Measurements from ENCODE around the gene CREG1.

The CREG1 gene

GRCh38 chr1:167592475-167592874, 38.9 kb upstream of the CREG1 start:
- no peak overlapping the region for H3K4me3 ChIP-seq (ENCODE audit: control insufficient read depth, low read depth, low read length)
- DNase-seq (ENCODE audit: low read depth), result no peak
- TF ChIP-seq, protein P1, sequence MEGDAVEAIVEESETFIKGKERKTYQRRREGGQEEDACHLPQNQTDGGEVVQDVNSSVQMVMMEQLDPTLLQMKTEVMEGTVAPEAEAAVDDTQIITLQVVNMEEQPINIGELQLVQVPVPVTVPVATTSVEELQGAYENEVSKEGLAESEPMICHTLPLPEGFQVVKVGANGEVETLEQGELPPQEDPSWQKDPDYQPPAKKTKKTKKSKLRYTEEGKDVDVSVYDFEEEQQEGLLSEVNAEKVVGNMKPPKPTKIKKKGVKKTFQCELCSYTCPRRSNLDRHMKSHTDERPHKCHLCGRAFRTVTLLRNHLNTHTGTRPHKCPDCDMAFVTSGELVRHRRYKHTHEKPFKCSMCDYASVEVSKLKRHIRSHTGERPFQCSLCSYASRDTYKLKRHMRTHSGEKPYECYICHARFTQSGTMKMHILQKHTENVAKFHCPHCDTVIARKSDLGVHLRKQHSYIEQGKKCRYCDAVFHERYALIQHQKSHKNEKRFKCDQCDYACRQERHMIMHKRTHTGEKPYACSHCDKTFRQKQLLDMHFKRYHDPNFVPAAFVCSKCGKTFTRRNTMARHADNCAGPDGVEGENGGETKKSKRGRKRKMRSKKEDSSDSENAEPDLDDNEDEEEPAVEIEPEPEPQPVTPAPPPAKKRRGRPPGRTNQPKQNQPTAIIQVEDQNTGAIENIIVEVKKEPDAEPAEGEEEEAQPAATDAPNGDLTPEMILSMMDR (IDR thresholded peaks at IDR 0.05; ENCODE audit: control insufficient read depth, insufficient read depth, low read depth, low read length, missing control alignments), result no peak

GRCh38 chr1:167588361-167588760, 34.8 kb upstream of the CREG1 start:
- H3K4me3 ChIP-seq (ENCODE audit: control insufficient read depth, low read depth, low read length), result no peak overlapping the region
- TF ChIP-seq, protein P1 (IDR thresholded peaks at IDR 0.05; ENCODE audit: control insufficient read depth, insufficient read depth, low read depth, low read length, missing control alignments), result no peak

DNA sequence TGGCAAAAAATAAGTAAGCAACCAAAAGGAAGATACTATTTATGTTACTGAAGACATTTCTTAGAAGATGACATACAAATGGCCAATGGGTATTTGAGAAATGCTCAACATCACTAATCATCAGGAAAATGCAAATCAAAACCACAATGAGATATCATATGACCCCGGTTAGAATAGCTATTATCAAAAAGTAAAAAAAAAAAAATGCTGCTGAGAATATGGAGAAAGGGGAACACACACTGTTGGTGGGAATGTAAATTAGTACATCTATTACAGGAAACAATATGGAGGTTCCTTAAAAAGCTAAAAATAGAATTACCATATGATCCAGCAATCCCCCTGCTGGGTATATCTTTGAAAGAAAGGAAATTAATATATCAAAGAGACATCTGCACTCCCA, 34.3 kb upstream of the CREG1 start:
- TF ChIP-seq, protein P1 (IDR thresholded peaks at IDR 0.05; ENCODE audit: control insufficient read depth, insufficient read depth, low read depth, low read length, missing control alignments), result no peak
- no peak for DNase-seq (ENCODE audit: low read depth)
- no peak overlapping the region for H3K4me3 ChIP-seq (ENCODE audit: control insufficient read depth, low read depth, low read length)

More at GRCh38 chr1:167588361-167588760, 34.8 kb upstream of the CREG1 start:
- DNase-seq (ENCODE audit: low read depth), result no peak

DNA sequence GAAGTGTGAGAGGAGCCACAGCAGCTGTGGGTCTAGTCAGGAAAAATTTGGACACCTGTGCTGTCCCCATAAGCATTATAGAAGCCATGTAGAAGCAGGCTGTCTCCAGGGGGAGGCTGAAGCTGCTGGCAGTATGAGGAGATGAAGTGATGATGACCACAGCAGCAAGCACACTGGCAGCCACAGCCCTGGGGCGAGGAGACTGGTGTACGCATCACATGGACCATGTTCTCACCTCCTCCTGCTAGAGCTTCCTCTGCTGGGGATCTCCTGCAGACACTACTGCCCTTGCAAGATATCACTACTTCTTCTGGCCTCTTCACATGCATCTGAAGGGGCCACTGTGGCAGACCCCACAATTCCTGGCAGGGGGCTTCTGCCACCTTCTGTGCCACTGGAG, 33.8 kb upstream of the CREG1 start:
- DNase-seq (ENCODE audit: low read depth), result no peak
- no peak overlapping the region for H3K4me3 ChIP-seq (ENCODE audit: control insufficient read depth, low read depth, low read length)
- TF ChIP-seq, protein P1 (IDR thresholded peaks at IDR 0.05; ENCODE audit: control insufficient read depth, insufficient read depth, low read depth, low read length, missing control alignments), result no peak

DNA sequence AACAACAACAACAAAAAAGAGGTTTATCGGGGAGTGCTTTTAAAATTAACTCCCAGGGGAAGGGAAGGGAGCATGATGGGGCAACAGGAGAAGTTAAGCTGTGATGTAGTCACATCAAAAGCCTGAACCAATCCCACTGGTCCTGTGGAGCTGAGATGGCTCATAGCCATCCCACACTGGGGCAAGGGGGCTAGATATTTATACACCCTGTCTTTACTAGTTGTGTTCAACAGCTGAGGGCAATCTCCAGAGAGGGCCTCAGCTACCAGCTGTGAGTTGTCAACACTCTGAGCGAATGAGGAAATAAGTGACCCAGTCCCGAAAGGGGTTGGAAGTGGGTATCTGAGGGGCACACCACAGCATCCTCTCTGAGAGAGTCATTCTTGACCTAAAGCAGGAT, 31.0 kb upstream of the CREG1 start:
- no peak overlapping the region for H3K4me3 ChIP-seq (ENCODE audit: control insufficient read depth, low read depth, low read length)
- TF ChIP-seq, protein P1 (IDR thresholded peaks at IDR 0.05; ENCODE audit: control insufficient read depth, insufficient read depth, low read depth, low read length, missing control alignments), result no peak
- no peak for DNase-seq (ENCODE audit: low read depth)

- DNase-seq (ENCODE audit: low read depth), result no peak
- H3K4me3 ChIP-seq (ENCODE audit: control insufficient read depth, low read depth, low read length), result no peak overlapping the region
- TF ChIP-seq, protein P1 (IDR thresholded peaks at IDR 0.05; ENCODE audit: control insufficient read depth, insufficient read depth, low read depth, low read length, missing control alignments), result no peak
These were observed 29.2 kb upstream of the CREG1 start for GRCh38 chr1:167582722-167583121.

DNA sequence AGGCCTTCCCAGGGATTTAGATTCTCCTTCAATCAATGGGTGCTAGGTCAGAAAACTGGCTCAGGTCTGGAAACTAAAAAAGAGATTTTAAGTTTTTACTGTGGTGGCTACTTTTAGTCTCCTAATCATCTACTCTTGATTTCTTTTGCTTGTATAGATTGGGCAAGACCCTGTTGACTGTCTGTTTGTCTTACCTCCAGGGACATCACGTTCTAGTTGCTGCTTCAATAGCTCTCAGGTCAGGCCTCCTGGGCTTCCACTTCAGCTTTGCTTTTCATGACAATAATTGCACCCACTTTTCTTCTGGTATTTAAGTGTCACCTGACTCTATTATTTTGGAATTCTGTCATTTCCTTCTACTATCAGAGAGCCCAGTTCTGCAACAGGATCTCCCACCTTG, 28.5 kb upstream of the CREG1 start:
- no peak overlapping the region for H3K4me3 ChIP-seq (ENCODE audit: control insufficient read depth, low read depth, low read length)
- TF ChIP-seq, protein P1 (IDR thresholded peaks at IDR 0.05; ENCODE audit: control insufficient read depth, insufficient read depth, low read depth, low read length, missing control alignments), result no peak
- DNase-seq (ENCODE audit: low read depth), result no peak

All from AG09309 (cell line).